ENCODE data around the gene ATP8B4.

Gene ATP8B4

GRCh38 chr15:49926740-49927139, 192.3 kb downstream of the ATP8B4 start:
- FAIRE-seq, result no peak

- no peak for FAIRE-seq
Measured at GRCh38 chr15:49923671-49924070, 195.4 kb downstream of the ATP8B4 start.

DNA sequence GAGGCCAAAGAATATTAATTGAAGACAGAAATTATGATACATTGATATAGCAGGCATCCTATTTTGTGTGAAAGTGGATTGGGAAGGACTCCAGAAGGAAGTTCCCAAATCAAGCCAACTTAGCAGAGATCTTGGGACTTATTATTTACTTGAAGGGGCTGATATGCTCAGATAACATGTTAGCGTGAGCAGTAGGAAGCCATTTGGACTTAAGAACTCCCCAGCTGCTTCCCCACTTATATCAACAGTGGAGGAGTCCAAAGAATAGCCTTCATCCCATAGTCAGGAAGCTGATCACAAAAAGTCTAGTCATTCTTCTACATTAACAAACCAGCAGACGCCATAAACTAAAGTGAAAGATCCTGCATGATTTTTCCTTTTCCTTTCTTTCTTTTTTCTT, 200.0 kb downstream of the ATP8B4 start:
- no peak for FAIRE-seq

GRCh38 chr15:49918121-49918520, 200.9 kb downstream of the ATP8B4 start:
- FAIRE-seq, result no peak

DNA sequence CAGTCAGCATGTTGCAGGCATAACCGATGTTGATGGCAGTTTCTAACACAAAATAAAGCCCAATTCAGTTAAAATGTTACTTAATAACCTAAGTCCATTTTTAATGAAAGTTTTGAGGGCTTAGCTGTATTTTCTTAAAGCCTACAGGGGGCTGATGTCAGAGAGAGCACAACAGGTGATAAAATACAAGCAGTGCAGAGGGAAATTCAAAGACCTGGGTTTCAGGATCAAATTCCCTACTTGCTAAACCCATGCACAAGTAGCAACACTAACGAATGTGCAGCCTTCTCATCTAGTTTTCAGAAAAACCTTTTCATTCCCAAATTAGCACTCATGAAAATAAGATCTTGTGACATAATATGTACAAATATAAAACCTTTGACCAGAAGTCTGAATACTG, 202.0 kb downstream of the ATP8B4 start:
- FAIRE-seq, result no peak

DNA sequence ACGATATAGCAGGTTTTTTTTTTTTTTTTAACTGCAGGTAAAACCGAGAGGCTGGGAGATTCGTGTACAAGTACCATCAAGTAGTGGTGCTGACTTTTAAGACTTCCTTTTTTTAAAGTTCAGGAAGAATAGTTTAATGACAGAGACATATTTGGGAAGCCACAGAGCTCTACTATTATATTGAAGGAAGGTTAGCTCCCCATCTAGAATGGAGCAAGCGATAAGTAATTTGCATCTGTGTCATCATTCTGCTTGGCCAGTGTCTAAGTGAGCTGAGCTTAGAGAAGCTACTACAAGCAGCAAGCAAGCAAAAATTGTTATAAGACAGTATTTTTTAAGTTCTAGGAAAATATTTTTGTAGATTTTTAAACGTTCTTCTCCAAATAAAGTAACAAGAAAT, 203.2 kb downstream of the ATP8B4 start:
- FAIRE-seq, result no peak

DNA sequence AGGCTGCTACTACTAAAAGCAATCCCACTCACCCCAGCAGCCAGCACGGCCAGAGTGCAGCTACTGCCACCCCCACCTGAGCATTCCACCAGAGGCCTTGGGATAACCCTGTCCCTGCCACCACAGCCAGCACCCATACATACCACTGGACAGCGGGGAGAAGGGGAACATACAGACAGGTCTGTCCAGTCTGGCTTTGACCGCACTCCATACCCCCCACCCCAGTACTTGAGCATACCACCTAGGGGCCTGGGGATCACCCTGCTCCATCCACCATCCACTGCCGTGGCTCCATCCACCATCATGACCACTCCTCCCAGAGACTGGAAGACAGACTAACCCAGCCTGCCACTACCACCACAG, 210.1 kb downstream of the ATP8B4 start:
- FAIRE-seq, result no peak

DNA sequence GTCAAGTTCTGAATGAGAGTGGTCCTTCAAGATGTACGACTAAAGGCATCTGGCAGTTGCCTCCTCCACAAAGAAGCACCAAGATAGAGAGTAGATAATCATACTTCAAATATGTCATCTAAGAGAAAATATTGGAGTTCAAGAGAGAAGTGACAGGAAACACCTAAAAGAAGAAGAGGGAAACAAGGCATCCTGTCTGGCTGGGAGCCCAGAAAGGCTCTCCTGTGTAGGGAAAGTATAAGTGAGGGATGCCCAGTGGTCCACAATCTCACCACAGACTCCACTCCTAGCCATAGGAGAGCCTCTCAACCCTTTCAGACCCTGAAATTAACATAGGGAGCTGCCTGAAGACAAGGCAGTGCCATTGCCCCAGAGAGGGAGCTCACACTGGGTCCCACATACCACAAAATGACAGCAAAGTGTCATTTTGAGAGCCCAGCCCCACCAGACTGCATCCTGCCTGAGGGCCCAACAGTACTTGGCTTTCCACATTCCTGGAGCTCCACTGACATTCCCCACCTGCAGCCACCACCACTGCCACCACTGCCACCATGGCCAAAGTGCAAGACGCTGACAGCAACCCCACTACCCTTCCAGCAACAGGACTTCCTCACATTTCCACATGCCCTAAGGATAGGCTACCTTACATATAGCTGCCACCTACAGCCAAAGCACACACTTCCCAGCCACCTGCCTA, 210.6 kb downstream of the ATP8B4 start:
- FAIRE-seq, result no peak

DNA sequence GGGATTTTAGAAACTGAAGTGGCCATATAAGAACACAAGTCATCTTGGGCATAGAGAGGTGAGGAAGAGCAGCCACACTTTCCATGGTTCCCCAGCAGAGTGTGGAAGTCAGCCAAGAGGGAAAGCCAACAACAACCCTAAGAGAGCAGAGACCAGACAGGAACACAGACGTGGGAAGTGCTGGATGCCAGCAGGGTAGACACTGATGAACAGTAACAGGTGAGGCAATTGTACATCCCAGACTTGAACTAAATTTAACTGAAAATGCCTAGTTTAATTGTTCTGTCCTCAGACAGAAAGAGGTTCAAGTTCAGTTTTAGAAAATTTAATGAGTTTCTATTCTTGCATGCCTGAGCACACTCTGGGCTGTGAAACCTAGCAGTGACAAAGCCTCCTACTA, 212.1 kb downstream of the ATP8B4 start:
- no peak for FAIRE-seq

- FAIRE-seq, result no peak
Measured at GRCh38 chr15:49905221-49905620, 213.8 kb downstream of the ATP8B4 start.

DNA sequence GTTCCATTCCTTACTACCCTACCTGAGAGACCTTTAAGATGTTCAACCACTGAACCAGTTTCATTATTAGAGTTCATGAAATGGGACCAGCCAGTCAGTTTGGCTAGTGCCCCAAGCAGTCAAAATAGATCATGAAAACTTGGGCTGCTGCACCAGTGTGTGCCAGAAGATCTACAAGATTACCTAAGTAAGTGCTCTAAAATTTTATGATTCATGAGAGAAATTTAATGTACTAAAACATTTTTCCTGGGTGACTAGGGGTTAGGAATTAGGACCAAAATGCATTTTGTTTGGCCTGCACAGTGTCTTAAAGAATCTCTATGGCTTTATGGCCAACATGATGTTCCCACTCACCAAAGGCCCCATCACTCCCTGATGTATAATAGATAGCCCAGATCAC, 214.7 kb downstream of the ATP8B4 start:
- FAIRE-seq, result no peak

- no peak for FAIRE-seq
Measured at GRCh38 chr15:49902685-49903501, 216.1 kb downstream of the ATP8B4 start.

DNA sequence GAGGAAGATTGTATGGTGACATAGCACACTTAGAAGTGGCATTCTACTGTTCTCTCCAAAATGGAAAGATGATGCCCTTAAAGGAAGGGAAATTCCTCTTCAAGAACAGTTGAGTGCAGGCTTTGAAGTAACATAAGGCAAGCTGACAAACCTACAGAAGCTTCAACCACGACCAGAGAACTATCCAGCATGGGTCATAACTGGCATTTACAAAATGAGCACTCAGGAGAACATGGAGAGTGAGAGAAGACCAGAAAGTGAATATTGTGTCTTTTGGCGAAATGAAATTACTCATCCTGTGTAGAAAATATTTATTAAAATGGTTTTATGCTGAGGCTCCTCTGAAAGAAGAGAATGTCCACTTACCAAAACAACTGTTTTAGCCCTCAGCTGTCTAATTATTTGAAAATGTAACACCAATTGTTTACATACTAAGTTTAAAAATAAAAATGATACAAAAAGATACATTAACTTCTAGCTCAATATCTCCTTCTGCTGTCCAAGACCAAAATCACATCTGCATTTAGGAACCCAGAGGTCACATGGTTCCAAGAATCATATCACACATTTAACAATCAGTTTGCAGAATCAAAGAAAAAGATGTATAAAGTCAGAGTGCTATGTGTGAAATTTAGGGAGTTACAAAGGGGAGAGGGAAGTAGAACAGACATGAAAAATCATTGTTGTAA, 216.9 kb downstream of the ATP8B4 start:
- FAIRE-seq, result no peak

GRCh38 chr15:49901321-49901720, 217.7 kb downstream of the ATP8B4 start:
- no peak for FAIRE-seq

DNA sequence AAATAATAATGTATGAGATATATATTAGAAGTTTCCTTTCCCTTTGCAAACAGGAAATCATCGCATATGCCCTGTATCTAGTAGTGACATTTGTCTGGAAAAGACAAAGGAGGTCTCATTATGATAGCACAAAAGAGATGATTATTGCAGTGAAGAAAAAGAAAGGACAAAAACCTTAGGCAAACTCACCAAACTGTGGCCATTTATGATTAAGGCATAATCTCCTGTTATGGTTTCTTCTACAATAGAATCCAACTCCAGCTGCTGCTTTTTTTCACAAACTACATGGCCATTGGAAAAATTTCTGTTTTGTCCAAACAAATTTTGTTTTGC, 218.2 kb downstream of the ATP8B4 start:
- FAIRE-seq, result no peak

- no peak for FAIRE-seq
Measured at GRCh38 chr15:49900006-49900902, 218.8 kb downstream of the ATP8B4 start.

DNA sequence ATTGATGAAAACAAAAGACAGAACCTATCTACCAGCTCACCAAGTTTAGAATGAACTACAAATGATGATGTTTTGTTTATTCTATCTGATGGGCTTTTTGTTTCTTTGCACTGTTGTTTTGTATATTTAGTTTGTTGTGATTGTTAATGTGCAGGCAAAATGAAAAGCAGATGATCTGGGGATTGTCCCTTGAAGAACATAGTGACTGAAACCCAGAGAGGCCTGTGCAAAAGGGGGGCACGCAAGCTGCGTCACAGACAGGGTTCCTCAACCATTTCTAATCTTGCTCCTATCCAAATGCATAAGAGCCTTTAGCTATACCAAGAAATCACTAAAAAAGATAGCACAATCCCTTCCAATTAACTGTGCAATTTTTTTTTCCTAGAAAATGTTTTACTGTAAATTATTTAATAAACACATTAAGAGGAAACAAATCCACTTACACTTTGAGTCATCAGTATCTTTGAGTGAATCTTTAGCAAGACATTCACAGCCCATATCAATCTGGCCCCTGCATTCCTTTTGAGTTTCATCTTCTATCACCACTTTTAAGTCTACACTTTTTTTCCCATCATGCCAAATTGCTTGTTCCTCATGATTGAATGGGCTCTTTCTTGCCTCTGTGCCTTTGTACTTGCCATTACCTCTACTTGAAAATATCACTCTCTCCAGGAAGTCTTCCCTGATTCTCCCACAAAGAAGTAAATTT, 220.3 kb downstream of the ATP8B4 start:
- FAIRE-seq, result no peak

DNA sequence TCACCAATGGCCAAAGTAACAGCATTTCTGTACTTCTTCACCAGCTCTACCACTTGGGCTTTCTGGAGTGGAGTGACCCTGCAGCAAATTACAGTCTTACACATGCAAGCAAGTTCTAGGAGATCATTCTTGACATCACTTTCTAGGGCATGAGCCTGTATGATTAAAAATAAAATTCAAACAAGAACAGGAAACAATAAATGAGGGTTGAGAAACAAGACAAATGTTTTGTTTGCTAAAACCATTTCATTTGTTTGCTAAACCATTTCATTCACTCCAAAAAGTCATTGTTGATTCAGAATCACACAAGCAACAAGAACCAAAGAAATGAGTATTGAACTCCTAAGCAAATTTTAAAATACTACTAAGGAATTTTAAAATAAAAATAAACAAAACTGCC, 220.9 kb downstream of the ATP8B4 start:
- no peak for FAIRE-seq

GRCh38 chr15:49895347-49896223, 223.4 kb downstream of the ATP8B4 start:
- no peak for FAIRE-seq

DNA sequence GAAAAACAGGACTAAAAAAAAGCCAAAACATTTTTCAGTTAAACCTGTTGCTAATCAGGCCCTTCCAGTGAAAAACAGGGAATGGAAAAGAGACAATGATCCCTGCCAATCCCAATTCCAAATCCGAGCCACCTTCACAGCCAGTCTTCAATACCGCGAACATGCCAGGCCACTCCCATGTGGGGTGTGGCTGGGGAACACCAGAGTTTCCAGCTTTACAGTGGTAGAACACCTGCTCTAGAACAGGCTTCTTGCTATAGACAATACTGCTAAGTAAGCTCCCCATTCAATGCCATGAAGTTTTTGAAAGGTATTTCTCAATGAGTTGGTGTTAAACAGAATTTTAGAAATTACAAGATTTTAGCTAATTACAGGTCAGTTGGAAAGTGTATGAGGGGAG, 228.3 kb downstream of the ATP8B4 start:
- FAIRE-seq, result no peak

DNA sequence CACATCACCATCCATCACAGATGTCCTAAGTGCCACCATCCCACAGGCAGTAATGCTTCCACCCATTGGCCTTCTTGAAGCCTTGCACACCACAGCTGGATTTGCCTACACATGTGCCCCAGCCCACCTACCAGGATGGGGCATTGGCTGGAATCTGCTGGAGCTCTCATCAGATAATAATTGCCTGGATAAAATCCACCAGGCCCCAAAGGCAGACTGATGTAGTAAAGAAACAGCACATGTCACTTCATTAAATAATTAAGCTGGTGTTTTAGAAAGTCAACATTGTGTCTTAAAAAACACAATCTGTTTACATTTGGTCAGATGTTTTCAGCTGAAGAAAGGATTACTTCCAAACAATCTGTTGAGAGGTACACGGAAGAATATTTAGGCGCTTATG, 229.5 kb downstream of the ATP8B4 start:
- FAIRE-seq, result no peak

Measured in TTC549 (cell line).